PFSK-1 (cell line): Measurements from ENCODE around the gene CCDC158. TPM values are rescaled to one million over a fixed set of nuclear protein-coding genes. Genes with fewer than 3 reads are reported as not detected.

Source experiments
- FOXP2 ChIP-seq: optimal IDR thresholded peaks from 2 replicates; pipeline ENCODE3; 2011; ENCODE audit warnings: borderline replicate concordance, control low read depth, inconsistent platforms; ENCODE audit not compliant: insufficient read depth; ENCODE audit errors: extremely low read length, extremely low read depth
- POLR2AphosphoS5 ChIP-seq: IDR thresholded peaks from 2 replicates; pipeline ENCODE4 v1.6.1; 2012; ENCODE audit warnings: low read depth, mild to moderate bottlenecking, control low read depth, low read length, moderate library complexity
- SIN3A ChIP-seq: IDR thresholded peaks from 2 replicates; pipeline ENCODE4 v1.6.1; 2012; ENCODE audit warnings: mild to moderate bottlenecking, low read length, moderate library complexity, borderline replicate concordance; ENCODE audit not compliant: insufficient read depth
- TAF1 ChIP-seq: IDR thresholded peaks from 2 replicates; pipeline ENCODE4 v1.6.1; 2012; ENCODE audit warnings: low read length, control low read depth, borderline replicate concordance; ENCODE audit not compliant: insufficient read depth
- polyA plus RNA-seq: library from polyadenylated mRNA; unstranded; fragments of >200 nt; gene quantifications from one replicate; pipeline ENCODE4 v1.2.1, GENCODE V29; 2012; ENCODE audit warnings: low read depth, missing spikeins; ENCODE audit not compliant: insufficient read length
- TF ChIP-seq, protein P1 (sequence below), 2 experiments: IDR thresholded peaks; 2 replicates each; pipeline versions ENCODE4 v1.6.1 to v1.8.0; 2011 to 2012; ENCODE audit warnings: low read depth in 2 of 2, low read length in 2 of 2, control low read depth in 1 of 2, inconsistent platforms in 1 of 2, mild to moderate bottlenecking in 1 of 2, moderate library complexity in 1 of 2; ENCODE audit not compliant: insufficient read depth in 1 of 2

Gene CCDC158
- polyA plus RNA-seq, result not detected

- TF ChIP-seq POLR2AphosphoS5 (no peak), SIN3A (no peak), FOXP2 (no peak), TAF1 (no peak)
- TF ChIP-seq, protein P1, sequence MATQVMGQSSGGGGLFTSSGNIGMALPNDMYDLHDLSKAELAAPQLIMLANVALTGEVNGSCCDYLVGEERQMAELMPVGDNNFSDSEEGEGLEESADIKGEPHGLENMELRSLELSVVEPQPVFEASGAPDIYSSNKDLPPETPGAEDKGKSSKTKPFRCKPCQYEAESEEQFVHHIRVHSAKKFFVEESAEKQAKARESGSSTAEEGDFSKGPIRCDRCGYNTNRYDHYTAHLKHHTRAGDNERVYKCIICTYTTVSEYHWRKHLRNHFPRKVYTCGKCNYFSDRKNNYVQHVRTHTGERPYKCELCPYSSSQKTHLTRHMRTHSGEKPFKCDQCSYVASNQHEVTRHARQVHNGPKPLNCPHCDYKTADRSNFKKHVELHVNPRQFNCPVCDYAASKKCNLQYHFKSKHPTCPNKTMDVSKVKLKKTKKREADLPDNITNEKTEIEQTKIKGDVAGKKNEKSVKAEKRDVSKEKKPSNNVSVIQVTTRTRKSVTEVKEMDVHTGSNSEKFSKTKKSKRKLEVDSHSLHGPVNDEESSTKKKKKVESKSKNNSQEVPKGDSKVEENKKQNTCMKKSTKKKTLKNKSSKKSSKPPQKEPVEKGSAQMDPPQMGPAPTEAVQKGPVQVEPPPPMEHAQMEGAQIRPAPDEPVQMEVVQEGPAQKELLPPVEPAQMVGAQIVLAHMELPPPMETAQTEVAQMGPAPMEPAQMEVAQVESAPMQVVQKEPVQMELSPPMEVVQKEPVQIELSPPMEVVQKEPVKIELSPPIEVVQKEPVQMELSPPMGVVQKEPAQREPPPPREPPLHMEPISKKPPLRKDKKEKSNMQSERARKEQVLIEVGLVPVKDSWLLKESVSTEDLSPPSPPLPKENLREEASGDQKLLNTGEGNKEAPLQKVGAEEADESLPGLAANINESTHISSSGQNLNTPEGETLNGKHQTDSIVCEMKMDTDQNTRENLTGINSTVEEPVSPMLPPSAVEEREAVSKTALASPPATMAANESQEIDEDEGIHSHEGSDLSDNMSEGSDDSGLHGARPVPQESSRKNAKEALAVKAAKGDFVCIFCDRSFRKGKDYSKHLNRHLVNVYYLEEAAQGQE (IDR thresholded peaks at IDR 0.05; ENCODE audit: insufficient read depth in 1 of 2, low read depth in 2 of 2, low read length in 2 of 2), result no peak
These were observed at the start of gene CCDC158 for GRCh38 chr4:76420762-76421581. Gene CCDC158, minus strand, starts transcription at chr4:76421141. Its CDS starts 17,934 bp downstream, at chr4:76403207.

- TF ChIP-seq POLR2AphosphoS5, result no peak
- TF ChIP-seq TAF1, result no peak
- TF ChIP-seq FOXP2, result no peak
- TF ChIP-seq SIN3A, result no peak
- TF ChIP-seq, protein P1 (IDR thresholded peaks at IDR 0.05; ENCODE audit: insufficient read depth in 1 of 2, low read depth in 2 of 2, low read length in 2 of 2), result no peak
These were observed 49.6 kb upstream of the CCDC158 start for GRCh38 chr4:76470532-76470931.

GRCh38 chr4:76470064-76470463 is 49.1 kb upstream of the CCDC158 start:
- TF ChIP-seq SIN3A (no peak), TAF1 (no peak), POLR2AphosphoS5 (no peak), FOXP2 (no peak)
- TF ChIP-seq, protein P1 (IDR thresholded peaks at IDR 0.05; ENCODE audit: insufficient read depth in 1 of 2, low read depth in 2 of 2, low read length in 2 of 2), result no peak

GRCh38 chr4:76463568-76463967 is 42.6 kb upstream of the CCDC158 start:
- TF ChIP-seq TAF1, result no peak
- no peak for TF ChIP-seq POLR2AphosphoS5
- TF ChIP-seq, protein P1 (IDR thresholded peaks at IDR 0.05; ENCODE audit: insufficient read depth in 1 of 2, low read depth in 2 of 2, low read length in 2 of 2), result no peak
- no peak for TF ChIP-seq SIN3A
- TF ChIP-seq FOXP2, result no peak
